Muscle layer of colon (tissue), 2 donors: ENCODE results near the gene OR8B2.
"Not testable (repeated sequence)": the region's sequence is repeated elsewhere in the genome, so short reads cannot be mapped to it uniquely, and the experiment has no call there.

Source experiments
- H3K27ac ChIP-seq: one replicate; pipeline ENCODE4 v1.7.0; 2013; ENCODE audit warnings: low read depth, mild to moderate bottlenecking, low read length, moderate library complexity
- H3K27me3 ChIP-seq, 2 donors: one replicate each; pipeline ENCODE4 v1.7.0; 2013; ENCODE audit warnings: low read length in 2 of 2, mild to moderate bottlenecking in 2 of 2; ENCODE audit not compliant: insufficient read depth in 2 of 2, control insufficient read depth in 1 of 2
- H3K36me3 ChIP-seq: one replicate; pipeline ENCODE4 v1.7.0; 2013; ENCODE audit warnings: mild to moderate bottlenecking, low read length; ENCODE audit not compliant: insufficient read depth
- H3K4me1 ChIP-seq: one replicate; pipeline ENCODE4 v1.7.0; 2013; ENCODE audit warnings: mild to moderate bottlenecking, low read length; ENCODE audit not compliant: insufficient read depth
- H3K4me3 ChIP-seq, 2 donors: one replicate each; pipeline ENCODE4 v1.7.0; 2013; ENCODE audit warnings: low read length in 2 of 2, low read depth in 1 of 2, mild to moderate bottlenecking in 1 of 2, moderate library complexity in 1 of 2
- H3K9ac ChIP-seq: one replicate; pipeline ENCODE4 v1.7.0; 2013; ENCODE audit warnings: low read length
- H3K9me3 ChIP-seq: one replicate; pipeline ENCODE4 v1.7.0; 2013; ENCODE audit warnings: mild to moderate bottlenecking, low read length
- donor health status: abdominal sarcoma.
- donor health status: Adenocarcinoma of cecum.

Gene OR8B2

GRCh38 chr11:124384399-124384798 lies at the start of gene OR8B2:
TSS of gene OR8B2 (minus strand) at chr11:124384499. CDS start at chr11:124383343, 1,156 bp downstream.
- no peak within 1 kb of the TSS for H3K9ac ChIP-seq

GRCh38 chr11:124429599-124429998 lies 45.3 kb upstream of the OR8B2 start:
- no peak overlapping the region for H3K27ac ChIP-seq
- H3K36me3 ChIP-seq: no peaks in the 10 kb centered on the region
- H3K4me3 ChIP-seq: no peak overlapping the region
- H3K9ac ChIP-seq: no peak overlapping the region
- H3K9me3 ChIP-seq: no peaks in the 10 kb centered on the region
- H3K27me3 ChIP-seq: no peaks in the 10 kb centered on the region
- H3K4me1 ChIP-seq: no peaks in the 10 kb centered on the region

More at GRCh38 chr11:124384399-124384798, at the start of gene OR8B2:
- Histone ChIP-seq H3K4me1 (no peaks in the 10 kb centered on the region), H3K4me3 (no peak within 1 kb of the TSS), H3K27ac (no peak within 1 kb of the TSS), H3K9me3 (no peaks in the 10 kb centered on the region), H3K27me3 (no peaks in the 10 kb centered on the region), H3K36me3 (no peaks in the 10 kb centered on the region)

- Histone ChIP-seq H3K27me3 (no peaks in the 10 kb centered on the region), H3K9me3 (no peaks in the 10 kb centered on the region), H3K4me1 (no peaks in the 10 kb centered on the region), H3K9ac (no peak within 1 kb of the TSS), H3K36me3 (no peaks in the 10 kb centered on the region), H3K4me3 (no peak within 1 kb of the TSS), H3K27ac (no peak within 1 kb of the TSS)
Observed at GRCh38 chr11:124424384-124424921, 40.2 kb upstream of the OR8B2 start, which contains the start of gene OR8B4. TSS of gene OR8B4 (minus strand) at chr11:124424871. CDS start at chr11:124424871, 0 bp downstream.

- no peak overlapping the region for H3K9ac ChIP-seq
- H3K9me3 ChIP-seq: no peaks in the 10 kb centered on the region
- no peak overlapping the region for H3K4me3 ChIP-seq
- no peak overlapping the region for H3K27ac ChIP-seq
- H3K36me3 ChIP-seq: no peaks in the 10 kb centered on the region
- no peaks in the 10 kb centered on the region for H3K4me1 ChIP-seq
- no peaks in the 10 kb centered on the region for H3K27me3 ChIP-seq
Observed at GRCh38 chr11:124421043-124421442, 36.7 kb upstream of the OR8B2 start.

- Histone ChIP-seq H3K27ac (no peak overlapping the region), H3K27me3 (no peaks in the 10 kb centered on the region), H3K9me3 (no peaks in the 10 kb centered on the region), H3K9ac (no peak overlapping the region), H3K4me3 (no peak overlapping the region), H3K36me3 (no peaks in the 10 kb centered on the region), H3K4me1 (no peaks in the 10 kb centered on the region)
Observed at GRCh38 chr11:124415356-124415923, 31.1 kb upstream of the OR8B2 start.

GRCh38 chr11:124409906-124410305 lies 25.6 kb upstream of the OR8B2 start:
- H3K9me3 ChIP-seq: no peaks in the 10 kb centered on the region
- no peaks in the 10 kb centered on the region for H3K36me3 ChIP-seq
- no peak overlapping the region for H3K4me3 ChIP-seq
- H3K27ac ChIP-seq: no peak overlapping the region
- no peak overlapping the region for H3K9ac ChIP-seq
- no peaks in the 10 kb centered on the region for H3K27me3 ChIP-seq
- no peaks in the 10 kb centered on the region for H3K4me1 ChIP-seq

GRCh38 chr11:124405581-124405980 lies 21.3 kb upstream of the OR8B2 start:
- Histone ChIP-seq H3K27me3 (no peaks in the 10 kb centered on the region), H3K4me3 (no peak overlapping the region), H3K9ac (no peak overlapping the region), H3K9me3 (no peaks in the 10 kb centered on the region), H3K36me3 (no peaks in the 10 kb centered on the region), H3K27ac (no peak overlapping the region), H3K4me1 (no peaks in the 10 kb centered on the region)

- not testable (repeated sequence) for H3K9me3 ChIP-seq, H3K27me3 ChIP-seq, H3K9ac ChIP-seq, H3K4me3 ChIP-seq, H3K36me3 ChIP-seq, H3K27ac ChIP-seq, H3K4me1 ChIP-seq
Observed at GRCh38 chr11:124403186-124403585, 18.9 kb upstream of the OR8B2 start.

- H3K4me3 ChIP-seq: no peak overlapping the region
Observed at GRCh38 chr11:124402326-124402922, 18.1 kb upstream of the OR8B2 start.

GRCh38 chr11:124398924-124399323 lies 14.6 kb upstream of the OR8B2 start, which contains the start of gene OR8B3:
TSS of gene OR8B3 (minus strand) at chr11:124399024. CDS start at chr11:124397351, 1,673 bp downstream.
- Histone ChIP-seq H3K36me3 (no peaks in the 10 kb centered on the region), H3K4me1 (no peaks in the 10 kb centered on the region), H3K4me3 (no peak within 1 kb of the TSS), H3K9ac (no peak within 1 kb of the TSS), H3K9me3 (no peaks in the 10 kb centered on the region), H3K27ac (no peak within 1 kb of the TSS), H3K27me3 (no peaks in the 10 kb centered on the region)

More at GRCh38 chr11:124402326-124402922, 18.1 kb upstream of the OR8B2 start:
- Histone ChIP-seq H3K27ac (no peak overlapping the region), H3K9ac (no peak overlapping the region), H3K36me3 (no peaks in the 10 kb centered on the region), H3K27me3 (no peaks in the 10 kb centered on the region), H3K4me1 (no peaks in the 10 kb centered on the region), H3K9me3 (no peaks in the 10 kb centered on the region)

- not testable (repeated sequence) for H3K27me3 ChIP-seq, H3K36me3 ChIP-seq, H3K9me3 ChIP-seq, H3K9ac ChIP-seq, H3K4me3 ChIP-seq, H3K4me1 ChIP-seq, H3K27ac ChIP-seq
Observed at GRCh38 chr11:124396847-124397246, 12.5 kb upstream of the OR8B2 start.

- Histone ChIP-seq H3K4me3 (no peak overlapping the region), H3K9me3 (no peaks in the 10 kb centered on the region), H3K36me3 (no peaks in the 10 kb centered on the region), H3K27me3 (no peaks in the 10 kb centered on the region), H3K27ac (no peak overlapping the region), H3K9ac (no peak overlapping the region), H3K4me1 (no peaks in the 10 kb centered on the region)
Observed at GRCh38 chr11:124394408-124394807, 10.1 kb upstream of the OR8B2 start.
